ENCODE data around the gene NPAS4. TPM values are rescaled to one million over a fixed set of nuclear protein-coding genes. Genes with fewer than 3 reads are reported as not detected.

The NPAS4 gene
- polyA plus RNA-seq, 1 of the 3 experiments (the other 2 are of a cell fraction), result 0.03 TPM

DNA sequence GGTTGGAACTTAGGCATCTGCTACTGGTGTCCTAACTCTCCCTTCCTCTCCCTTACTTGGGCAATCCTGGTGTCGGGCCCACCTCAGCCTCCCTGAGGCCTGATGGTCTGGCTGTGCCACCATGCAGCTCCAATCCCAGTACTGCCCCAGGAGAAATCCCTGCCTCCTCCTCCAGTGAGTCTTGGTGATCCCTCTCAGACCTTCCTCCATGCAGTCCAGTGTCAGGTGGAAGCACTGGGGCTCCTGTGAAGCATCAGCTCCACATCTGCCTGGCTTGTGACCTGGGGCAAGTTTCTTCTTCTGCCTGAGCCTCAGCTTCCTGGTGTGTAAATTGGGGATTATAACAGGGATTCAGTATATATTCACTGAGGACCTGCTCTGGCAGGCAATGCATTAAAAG, 44.1 kb downstream of the NPAS4 start:
- TF ChIP-seq ELF1 (IDR thresholded peaks at IDR 0.05) (no peak), SIN3A (IDR thresholded peaks at IDR 0.05; ENCODE audit: borderline replicate concordance, low read depth, low read length) (no peak), MXI1 (IDR thresholded peaks at IDR 0.05; ENCODE audit: low read depth, low read length) (no peak), EZH2phosphoT487 (IDR thresholded peaks at IDR 0.05; ENCODE audit: borderline replicate concordance, low read depth) (no peak)
- TF ChIP-seq, protein P1, sequence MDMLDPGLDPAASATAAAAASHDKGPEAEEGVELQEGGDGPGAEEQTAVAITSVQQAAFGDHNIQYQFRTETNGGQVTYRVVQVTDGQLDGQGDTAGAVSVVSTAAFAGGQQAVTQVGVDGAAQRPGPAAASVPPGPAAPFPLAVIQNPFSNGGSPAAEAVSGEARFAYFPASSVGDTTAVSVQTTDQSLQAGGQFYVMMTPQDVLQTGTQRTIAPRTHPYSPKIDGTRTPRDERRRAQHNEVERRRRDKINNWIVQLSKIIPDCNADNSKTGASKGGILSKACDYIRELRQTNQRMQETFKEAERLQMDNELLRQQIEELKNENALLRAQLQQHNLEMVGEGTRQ (IDR thresholded peaks at IDR 0.05; ENCODE audit: borderline replicate concordance, low read depth, low read length), result no peak
- TF ChIP-seq, protein P2, sequence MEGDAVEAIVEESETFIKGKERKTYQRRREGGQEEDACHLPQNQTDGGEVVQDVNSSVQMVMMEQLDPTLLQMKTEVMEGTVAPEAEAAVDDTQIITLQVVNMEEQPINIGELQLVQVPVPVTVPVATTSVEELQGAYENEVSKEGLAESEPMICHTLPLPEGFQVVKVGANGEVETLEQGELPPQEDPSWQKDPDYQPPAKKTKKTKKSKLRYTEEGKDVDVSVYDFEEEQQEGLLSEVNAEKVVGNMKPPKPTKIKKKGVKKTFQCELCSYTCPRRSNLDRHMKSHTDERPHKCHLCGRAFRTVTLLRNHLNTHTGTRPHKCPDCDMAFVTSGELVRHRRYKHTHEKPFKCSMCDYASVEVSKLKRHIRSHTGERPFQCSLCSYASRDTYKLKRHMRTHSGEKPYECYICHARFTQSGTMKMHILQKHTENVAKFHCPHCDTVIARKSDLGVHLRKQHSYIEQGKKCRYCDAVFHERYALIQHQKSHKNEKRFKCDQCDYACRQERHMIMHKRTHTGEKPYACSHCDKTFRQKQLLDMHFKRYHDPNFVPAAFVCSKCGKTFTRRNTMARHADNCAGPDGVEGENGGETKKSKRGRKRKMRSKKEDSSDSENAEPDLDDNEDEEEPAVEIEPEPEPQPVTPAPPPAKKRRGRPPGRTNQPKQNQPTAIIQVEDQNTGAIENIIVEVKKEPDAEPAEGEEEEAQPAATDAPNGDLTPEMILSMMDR (IDR thresholded peaks at IDR 0.05), result no peak
- TF ChIP-seq, protein P3, sequence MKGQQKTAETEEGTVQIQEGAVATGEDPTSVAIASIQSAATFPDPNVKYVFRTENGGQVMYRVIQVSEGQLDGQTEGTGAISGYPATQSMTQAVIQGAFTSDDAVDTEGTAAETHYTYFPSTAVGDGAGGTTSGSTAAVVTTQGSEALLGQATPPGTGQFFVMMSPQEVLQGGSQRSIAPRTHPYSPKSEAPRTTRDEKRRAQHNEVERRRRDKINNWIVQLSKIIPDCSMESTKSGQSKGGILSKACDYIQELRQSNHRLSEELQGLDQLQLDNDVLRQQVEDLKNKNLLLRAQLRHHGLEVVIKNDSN (IDR thresholded peaks at IDR 0.05; ENCODE audit: borderline replicate concordance, low read depth), result no peak
- TF ChIP-seq, protein P4, sequence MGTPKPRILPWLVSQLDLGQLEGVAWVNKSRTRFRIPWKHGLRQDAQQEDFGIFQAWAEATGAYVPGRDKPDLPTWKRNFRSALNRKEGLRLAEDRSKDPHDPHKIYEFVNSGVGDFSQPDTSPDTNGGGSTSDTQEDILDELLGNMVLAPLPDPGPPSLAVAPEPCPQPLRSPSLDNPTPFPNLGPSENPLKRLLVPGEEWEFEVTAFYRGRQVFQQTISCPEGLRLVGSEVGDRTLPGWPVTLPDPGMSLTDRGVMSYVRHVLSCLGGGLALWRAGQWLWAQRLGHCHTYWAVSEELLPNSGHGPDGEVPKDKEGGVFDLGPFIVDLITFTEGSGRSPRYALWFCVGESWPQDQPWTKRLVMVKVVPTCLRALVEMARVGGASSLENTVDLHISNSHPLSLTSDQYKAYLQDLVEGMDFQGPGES (IDR thresholded peaks at IDR 0.05; ENCODE audit: low read depth, low read length), result no peak
- H3K9me3 ChIP-seq, result no peaks in the 10 kb centered on the region
- no peak for DNase-seq
- peaks cover 5 to 18% of the 10 kb centered on the region in 2 experiments; a peak in 3 of 4 replicates for H3K4me1 ChIP-seq (ENCODE audit: control insufficient read depth in 1 of 2, insufficient read depth in 2 of 2, low read depth in 1 of 2, low read length in 1 of 2)
- 80% methylated on average over 1 of the region's 1 CpG for WGBS (ENCODE audit: low lambda C conversion rate)
- H3K27me3 ChIP-seq (ENCODE audit: insufficient read depth), result no peaks in the 10 kb centered on the region
- no peak overlapping the region for H3K27ac ChIP-seq (ENCODE audit: low read depth in 2 of 2, low read length in 1 of 2)
- no peaks in the 10 kb centered on the region for H3F3A ChIP-seq (replicated peaks; ENCODE audit: insufficient read depth)
- no peak overlapping the region for H3K4me3 ChIP-seq (ENCODE audit: low read depth in 2 of 2, low read length in 1 of 2)
- no peaks in the 10 kb centered on the region for H4K20me1 ChIP-seq (ENCODE audit: insufficient read depth)
- CTCF ChIA-PET, result interaction anchor here (0.9 to 4.2 kb wide), 4 partner anchors 14 to 66 kb away, joined by 3 to 20 read pairs (median 12); partner anchors contain the start of gene MRPL11
- H3K36me3 ChIP-seq (replicated peaks in 1 of 2; ENCODE audit: control insufficient read depth in 1 of 2, insufficient read depth in 2 of 2, low read length in 1 of 2), result no peaks in the 10 kb centered on the region
- no peak overlapping the region for H2AFZ ChIP-seq (ENCODE audit: low read depth)
- H3K9ac ChIP-seq, result no peak overlapping the region
- no peaks in the 10 kb centered on the region for H3K9me2 ChIP-seq
- peaks cover 8% of the 10 kb centered on the region; the same call in 1 of the 2 replicates for H3K79me2 ChIP-seq (ENCODE audit: insufficient read depth)
- H3K4me2 ChIP-seq, result no peak overlapping the region
- POLR2A ChIA-PET, result no interaction called here

Data from SK-N-SH (cell line).